Fibroblast of lung (primary cell): ENCODE data around the gene ADAMTS9.

Experiments
- CTCF ChIP-seq, 2 donors: IDR thresholded peaks in 1 of 2; conservative IDR thresholded peaks in 1 of 2; 1 replicate in 1 of 2; 2 replicates in 1 of 2; pipeline ENCODE4 v1.5.1; 2011 to 2012; ENCODE audit warnings: low read length in 2 of 2, control low read depth in 1 of 2, inconsistent platforms in 1 of 2, low read depth in 1 of 2, mild to moderate bottlenecking in 1 of 2
- EZH2 ChIP-seq: IDR thresholded peaks from 2 replicates; pipeline ENCODE4 v1.5.1; 2012; ENCODE audit warnings: low read length, control low read depth, mild to moderate bottlenecking; ENCODE audit errors: missing control alignments

- TF ChIP-seq CTCF (conservative IDR thresholded peaks at IDR 0.05 in 1 of 2, IDR thresholded peaks at IDR 0.05 in 1 of 2; ENCODE audit: low read depth in 1 of 2, low read length in 2 of 2) (no peak), EZH2 (no peak)
Measured at GRCh38 chr3:64627042-64627441, 60.8 kb downstream of the ADAMTS9 start.
